ENCODE results near the gene ALG6. TPM values are rescaled to one million over a fixed set of nuclear protein-coding genes. Genes with fewer than 3 reads are reported as not detected.
A peak's percentile ranks its signal among the peaks of the same experiment; 100 is the strongest.

ALG6 gene
- total RNA-seq, 1 donor from 2014 or later = 20.3 TPM

DNA sequence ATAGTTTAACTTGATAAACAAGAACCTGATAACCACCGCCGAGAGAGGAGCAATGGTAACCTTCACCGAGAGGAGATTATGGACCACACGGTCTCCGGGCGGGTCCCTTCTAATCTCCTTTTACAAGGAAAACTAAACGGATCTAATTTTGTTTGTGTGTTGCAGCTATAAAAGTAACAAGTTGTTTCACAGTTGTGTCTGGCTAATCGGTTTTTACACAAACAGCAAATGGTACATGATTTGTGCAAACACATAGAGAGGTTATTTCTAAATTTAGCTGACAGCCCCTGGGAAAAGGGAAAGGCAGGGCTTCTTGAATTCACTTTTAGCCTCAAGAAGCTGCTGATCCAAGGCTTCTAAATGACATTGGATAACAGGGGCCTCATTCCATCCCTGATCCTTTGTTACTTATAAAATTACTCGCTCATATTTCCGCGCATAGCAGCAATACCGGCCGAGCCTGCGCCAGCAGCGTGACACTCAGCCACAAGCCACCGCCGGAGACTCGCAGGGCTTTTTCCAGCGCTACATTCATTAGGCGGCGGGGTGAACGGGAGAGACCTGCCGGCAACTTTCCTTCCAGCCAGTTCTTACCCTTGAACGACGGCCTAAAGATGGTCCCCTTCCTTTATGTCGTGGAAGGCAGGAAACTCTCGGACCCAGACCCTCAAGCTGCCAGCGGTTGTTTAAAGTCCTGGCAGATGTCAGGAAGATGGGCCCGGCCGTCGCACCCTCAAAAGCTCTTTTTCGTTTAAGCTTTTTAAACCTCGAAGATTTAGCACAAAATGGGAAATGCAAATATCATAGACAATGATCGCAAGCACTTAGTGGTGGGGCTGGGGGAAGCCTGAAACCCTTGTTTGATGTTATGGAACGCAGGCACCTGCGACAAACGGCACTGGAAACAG is 40.7 kb upstream of the ALG6 start:
- TF ChIP-seq, protein P1, sequence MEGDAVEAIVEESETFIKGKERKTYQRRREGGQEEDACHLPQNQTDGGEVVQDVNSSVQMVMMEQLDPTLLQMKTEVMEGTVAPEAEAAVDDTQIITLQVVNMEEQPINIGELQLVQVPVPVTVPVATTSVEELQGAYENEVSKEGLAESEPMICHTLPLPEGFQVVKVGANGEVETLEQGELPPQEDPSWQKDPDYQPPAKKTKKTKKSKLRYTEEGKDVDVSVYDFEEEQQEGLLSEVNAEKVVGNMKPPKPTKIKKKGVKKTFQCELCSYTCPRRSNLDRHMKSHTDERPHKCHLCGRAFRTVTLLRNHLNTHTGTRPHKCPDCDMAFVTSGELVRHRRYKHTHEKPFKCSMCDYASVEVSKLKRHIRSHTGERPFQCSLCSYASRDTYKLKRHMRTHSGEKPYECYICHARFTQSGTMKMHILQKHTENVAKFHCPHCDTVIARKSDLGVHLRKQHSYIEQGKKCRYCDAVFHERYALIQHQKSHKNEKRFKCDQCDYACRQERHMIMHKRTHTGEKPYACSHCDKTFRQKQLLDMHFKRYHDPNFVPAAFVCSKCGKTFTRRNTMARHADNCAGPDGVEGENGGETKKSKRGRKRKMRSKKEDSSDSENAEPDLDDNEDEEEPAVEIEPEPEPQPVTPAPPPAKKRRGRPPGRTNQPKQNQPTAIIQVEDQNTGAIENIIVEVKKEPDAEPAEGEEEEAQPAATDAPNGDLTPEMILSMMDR (IDR thresholded peaks at IDR 0.05; ENCODE audit: unreplicated experiment) = no peak
- Mint-ChIP-seq H3K36me3 (no peaks in the 10 kb centered on the region), H3K4me1 (peaks cover 17% of the 10 kb centered on the region), H3K4me3 (no peak overlapping the region), H3K27me3 (ENCODE audit: low read depth) (peaks cover 89% of the 10 kb centered on the region), H3K9me3 (no peaks in the 10 kb centered on the region), H3K27ac (peak overlapping the region; percentile 8)
- peak in 1 of 2 experiments; percentile 48 for DNase-seq (ENCODE audit: low spot score in 2 of 2, unreplicated experiment in 2 of 2)

DNA sequence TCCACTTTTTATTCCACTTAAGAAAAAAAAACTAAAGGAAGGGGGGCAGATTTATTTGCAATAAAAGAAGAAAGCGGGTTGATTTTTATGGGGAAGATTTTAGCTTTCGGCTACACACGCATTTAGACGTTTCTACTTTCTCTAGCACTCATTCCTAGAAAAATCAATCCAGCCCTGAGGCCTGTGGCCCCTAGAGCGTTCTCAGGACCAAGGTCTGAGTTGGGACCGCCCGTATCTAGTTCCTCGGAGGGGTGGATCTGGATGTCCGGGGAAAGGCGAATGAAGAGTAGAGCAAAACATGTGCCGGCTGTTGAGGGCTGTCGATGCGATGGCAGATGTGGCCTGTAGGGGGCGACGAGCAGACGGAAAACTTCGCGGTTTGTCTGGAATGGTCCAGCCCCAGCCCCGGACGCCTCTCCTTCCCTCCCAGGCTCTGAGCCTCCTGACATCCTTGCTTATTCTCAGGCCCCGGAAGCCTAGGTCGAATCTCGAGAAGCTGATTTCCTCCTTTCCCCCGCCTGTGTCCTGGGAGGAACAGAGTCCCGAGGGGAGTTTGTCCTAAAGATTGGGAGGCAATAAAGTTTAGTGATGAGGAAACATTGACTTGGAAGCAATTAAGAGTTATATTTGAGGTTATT is 39.9 kb upstream of the ALG6 start:
- TF ChIP-seq, protein P1 (IDR thresholded peaks at IDR 0.05; ENCODE audit: unreplicated experiment) = peak; percentile 92
- Mint-ChIP-seq H3K9me3 (no peaks in the 10 kb centered on the region), H3K36me3 (no peaks in the 10 kb centered on the region), H3K4me1 (peaks cover 13% of the 10 kb centered on the region), H3K4me3 (no peak overlapping the region), H3K27ac (no peak overlapping the region), H3K27me3 (ENCODE audit: low read depth) (peaks cover 90% of the 10 kb centered on the region)
- peak; percentile 34 to 83 for DNase-seq (ENCODE audit: low spot score in 2 of 2, unreplicated experiment in 2 of 2)

- H3K4me3 Mint-ChIP-seq = no peak overlapping the region
These were observed 39.3 kb upstream of the ALG6 start for GRCh38 chr1:63328122-63328521.

GRCh38 chr1:63328781-63329180 is 38.6 kb upstream of the ALG6 start:
- Mint-ChIP-seq H3K27ac (no peak overlapping the region), H3K4me3 (no peak overlapping the region), H3K4me1 (peaks cover 11% of the 10 kb centered on the region), H3K36me3 (no peaks in the 10 kb centered on the region), H3K27me3 (ENCODE audit: low read depth) (peaks cover 95% of the 10 kb centered on the region), H3K9me3 (no peaks in the 10 kb centered on the region)
- DNase-seq (ENCODE audit: low spot score in 2 of 2, unreplicated experiment in 2 of 2) = no peak
- TF ChIP-seq, protein P1 (IDR thresholded peaks at IDR 0.05; ENCODE audit: unreplicated experiment) = no peak

More at GRCh38 chr1:63328122-63328521, 39.3 kb upstream of the ALG6 start:
- H3K36me3 Mint-ChIP-seq = no peaks in the 10 kb centered on the region
- no peak for DNase-seq (ENCODE audit: low spot score in 2 of 2, unreplicated experiment in 2 of 2)
- H3K9me3 Mint-ChIP-seq = no peaks in the 10 kb centered on the region
- H3K4me1 Mint-ChIP-seq = peaks cover 13% of the 10 kb centered on the region
- peaks cover 93% of the 10 kb centered on the region for H3K27me3 Mint-ChIP-seq (ENCODE audit: low read depth)
- H3K27ac Mint-ChIP-seq = no peak overlapping the region
- TF ChIP-seq, protein P1 (IDR thresholded peaks at IDR 0.05; ENCODE audit: unreplicated experiment) = no peak

- DNase-seq (ENCODE audit: low spot score in 2 of 2, unreplicated experiment in 2 of 2) = no peak
- no peak overlapping the region for H3K27ac Mint-ChIP-seq
- H3K4me1 Mint-ChIP-seq = peaks cover 9% of the 10 kb centered on the region
- TF ChIP-seq, protein P1 (IDR thresholded peaks at IDR 0.05; ENCODE audit: unreplicated experiment) = no peak
- no peaks in the 10 kb centered on the region for H3K9me3 Mint-ChIP-seq
- H3K36me3 Mint-ChIP-seq = no peaks in the 10 kb centered on the region
- H3K27me3 Mint-ChIP-seq (ENCODE audit: low read depth) = peaks cover 99% of the 10 kb centered on the region
- H3K4me3 Mint-ChIP-seq = no peak overlapping the region
These were observed 37.7 kb upstream of the ALG6 start for GRCh38 chr1:63329621-63330330.

All from mesothelial cell of epicardium (in vitro differentiated cells).